SH-SY5Y (cell line): ENCODE results near the gene LY6G6D.

Experiments used
- GATA2 ChIP-seq: IDR thresholded peaks from 2 replicates; pipeline ENCODE4 v1.6.1; 2011; ENCODE audit warnings: mild to moderate bottlenecking, low read depth, low read length
- GATA3 ChIP-seq: IDR thresholded peaks from 2 replicates; pipeline ENCODE4 v1.6.1; 2011; ENCODE audit warnings: low read depth, mild to moderate bottlenecking, low read length, moderate library complexity

- TF ChIP-seq GATA2 = no peak
- TF ChIP-seq GATA3 = no peak
Measured at GRCh38 chr6:31706599-31706998, 8.5 kb upstream of the LY6G6D start, which contains the start of gene LY6G6F.
